ENCODE data around the gene NTN1. TPM values are rescaled to one million over a fixed set of nuclear protein-coding genes. Genes with fewer than 3 reads are reported as not detected.

NTN1 gene
- total RNA-seq, 4 donors from 2014 or later, result 74.3 to 211 (median 107) TPM

DNA sequence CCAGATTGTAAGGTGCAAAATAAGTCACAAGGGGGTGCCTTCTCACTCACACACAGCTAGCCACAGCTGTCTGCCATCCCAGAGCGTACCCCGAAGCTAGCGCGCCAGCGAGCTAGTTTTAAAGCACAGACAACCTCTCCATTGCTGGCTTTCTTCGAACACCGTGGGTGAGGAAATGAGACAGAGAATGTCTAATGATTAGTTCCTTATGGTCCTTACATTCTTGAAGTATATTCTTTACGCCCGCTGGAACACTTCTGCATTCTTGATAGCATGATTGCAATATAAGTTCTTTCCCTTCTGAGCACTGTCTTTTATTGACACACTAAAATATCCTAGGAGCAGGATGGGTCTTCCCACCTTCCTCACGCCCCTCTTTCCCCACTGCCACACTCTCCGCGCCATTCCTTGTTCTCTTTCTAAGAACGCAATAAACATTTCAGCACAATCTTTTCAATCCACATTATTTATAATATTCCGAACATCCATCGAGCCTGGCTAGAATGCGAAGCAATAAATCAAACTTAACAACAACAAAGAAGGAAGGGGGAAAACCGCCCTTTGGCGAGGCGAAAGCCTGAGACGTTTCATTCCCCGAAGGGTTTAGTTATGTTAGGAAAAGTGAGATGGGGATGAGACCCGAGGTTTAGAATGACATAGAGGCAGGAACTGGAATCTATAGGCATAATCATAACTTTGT lies 251.3 kb downstream of the NTN1 start:
- Histone ChIP-seq H3K4me3 (peak overlapping the region in 1 of 2 donors; percentile 0), H3K9me3 (no peaks in the 10 kb centered on the region), H3K27ac (peak overlapping the region in 3 of 4 donors; percentile 29 to 83 (median 61)), H3K36me3 (no peaks in the 10 kb centered on the region), H3K4me1 (peaks cover 0 to 38% (median 4%) of the 10 kb centered on the region in 3 donors), H3K27me3 (no peaks in the 10 kb centered on the region)
- 40 to 44% methylated on average over 16 to 20 of the region's 22 CpGs for whole genome bisulfite sequencing, 2 donors (ENCODE audit: low coverage in 1 of 2)
- TF ChIP-seq EP300 (IDR thresholded peaks at IDR 0.05) (no peak), POLR2A (IDR thresholded peaks at IDR 0.05) (no peak), POLR2AphosphoS5 (IDR thresholded peaks at IDR 0.05) (no peak)
- TF ChIP-seq, protein P1, sequence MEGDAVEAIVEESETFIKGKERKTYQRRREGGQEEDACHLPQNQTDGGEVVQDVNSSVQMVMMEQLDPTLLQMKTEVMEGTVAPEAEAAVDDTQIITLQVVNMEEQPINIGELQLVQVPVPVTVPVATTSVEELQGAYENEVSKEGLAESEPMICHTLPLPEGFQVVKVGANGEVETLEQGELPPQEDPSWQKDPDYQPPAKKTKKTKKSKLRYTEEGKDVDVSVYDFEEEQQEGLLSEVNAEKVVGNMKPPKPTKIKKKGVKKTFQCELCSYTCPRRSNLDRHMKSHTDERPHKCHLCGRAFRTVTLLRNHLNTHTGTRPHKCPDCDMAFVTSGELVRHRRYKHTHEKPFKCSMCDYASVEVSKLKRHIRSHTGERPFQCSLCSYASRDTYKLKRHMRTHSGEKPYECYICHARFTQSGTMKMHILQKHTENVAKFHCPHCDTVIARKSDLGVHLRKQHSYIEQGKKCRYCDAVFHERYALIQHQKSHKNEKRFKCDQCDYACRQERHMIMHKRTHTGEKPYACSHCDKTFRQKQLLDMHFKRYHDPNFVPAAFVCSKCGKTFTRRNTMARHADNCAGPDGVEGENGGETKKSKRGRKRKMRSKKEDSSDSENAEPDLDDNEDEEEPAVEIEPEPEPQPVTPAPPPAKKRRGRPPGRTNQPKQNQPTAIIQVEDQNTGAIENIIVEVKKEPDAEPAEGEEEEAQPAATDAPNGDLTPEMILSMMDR (IDR thresholded peaks at IDR 0.05), result peak in 1 of 4 experiments; percentile 22
- ATAC-seq, result no peak

DNA sequence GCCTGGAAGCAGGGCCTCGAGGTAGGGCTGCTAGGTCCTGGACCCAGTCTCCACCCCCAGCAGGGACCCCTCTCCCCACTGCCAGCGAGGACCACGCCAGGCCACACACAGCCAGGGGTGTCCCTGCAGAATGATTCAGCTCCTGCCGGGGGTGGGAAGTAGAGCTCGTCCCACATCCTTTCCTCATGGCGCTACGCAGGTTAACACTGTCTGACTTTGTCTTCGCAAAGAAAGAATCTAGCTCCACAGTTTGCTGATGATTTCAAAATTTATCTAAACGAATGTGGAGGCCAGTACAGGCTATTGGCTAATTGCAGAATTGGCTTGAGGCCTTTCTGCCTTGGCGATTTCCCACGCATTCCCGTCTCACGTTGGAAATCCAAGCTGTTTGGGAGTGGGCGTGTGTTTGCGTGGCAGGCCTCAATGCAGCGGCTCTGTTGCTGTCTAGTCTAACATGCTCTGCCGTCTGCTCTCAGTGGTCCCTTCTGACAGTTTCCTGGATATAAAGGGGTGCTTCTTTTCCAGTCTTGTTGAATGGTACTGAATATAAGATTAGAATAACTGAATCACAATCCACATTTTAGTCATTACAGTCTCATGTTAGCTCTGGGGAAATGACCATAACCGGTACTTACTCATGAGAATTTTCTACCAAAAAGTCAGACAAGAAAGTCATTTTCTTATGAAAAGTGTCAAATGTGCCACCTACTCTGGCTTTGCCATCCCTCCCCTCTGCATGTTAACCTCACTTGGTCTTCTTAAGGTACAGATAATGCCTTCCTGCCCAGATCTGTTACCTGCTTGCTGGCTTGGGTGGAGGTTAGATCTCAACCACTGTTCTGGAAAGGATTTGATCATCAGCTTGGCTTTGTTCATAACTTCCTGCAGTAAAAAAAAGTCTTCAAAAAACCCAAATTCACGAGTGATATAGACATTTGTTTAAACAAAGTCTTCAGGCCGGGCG lies 252.4 kb downstream of the NTN1 start:
- no peaks in the 10 kb centered on the region for H3K27me3 ChIP-seq
- peaks cover 0 to 38% (median 4%) of the 10 kb centered on the region in 3 donors for H3K4me1 ChIP-seq
- no peaks in the 10 kb centered on the region for H3K36me3 ChIP-seq
- peak overlapping the region in 3 of 4 donors; percentile 29 to 83 (median 61) for H3K27ac ChIP-seq
- peak overlapping the region in 1 of 2 donors; percentile 0 for H3K4me3 ChIP-seq
- ATAC-seq, result peak; percentile 68
- WGBS, 2 donors (ENCODE audit: low coverage in 1 of 2), result 6 to 35% methylated on average over 8 to 9 of the region's 21 CpGs
- no peaks in the 10 kb centered on the region for H3K9me3 ChIP-seq
- TF ChIP-seq POLR2AphosphoS5 (IDR thresholded peaks at IDR 0.05) (peak; percentile 67), POLR2A (IDR thresholded peaks at IDR 0.05) (no peak)

DNA sequence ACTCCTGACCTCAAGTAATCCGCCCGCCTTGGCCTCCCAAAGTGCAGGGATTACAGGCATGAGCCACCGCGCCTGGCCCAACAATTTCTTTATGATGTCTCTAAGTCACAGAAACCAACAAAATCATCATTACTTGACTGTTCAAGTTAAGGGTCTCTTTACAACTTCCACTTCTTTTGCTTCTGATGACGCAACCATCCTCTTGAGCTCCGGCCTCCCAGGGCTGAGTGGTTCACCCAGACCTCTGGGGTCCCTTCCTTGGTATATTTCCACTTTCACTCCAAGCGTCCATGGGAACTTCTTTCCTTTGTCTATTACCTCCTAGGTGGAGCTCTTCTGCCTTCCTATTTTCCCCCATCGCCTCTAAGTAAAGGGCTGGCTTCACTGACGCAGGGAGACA lies 253.7 kb downstream of the NTN1 start:
- no peaks in the 10 kb centered on the region for H3K27me3 ChIP-seq
- no peak for ATAC-seq

DNA sequence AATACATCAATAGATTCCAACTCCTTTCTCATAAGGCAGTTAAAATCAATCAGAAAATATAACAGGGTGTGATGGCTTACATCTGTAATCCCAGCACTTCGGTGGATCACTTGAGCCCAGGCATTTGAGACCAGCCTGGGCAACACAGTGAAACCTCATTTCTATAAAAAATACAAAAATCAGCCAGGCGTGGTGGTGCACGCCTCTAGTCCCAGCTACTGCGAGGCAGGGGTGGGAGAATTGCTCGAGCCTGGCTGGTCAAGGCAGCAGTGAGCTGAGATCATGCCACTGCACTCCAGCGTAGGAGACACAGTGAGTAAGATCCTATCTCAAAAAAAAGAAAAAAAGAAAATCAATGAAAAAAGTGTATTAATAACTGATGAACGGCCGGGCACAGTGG lies 258.6 kb downstream of the NTN1 start:
- 97% methylated on average over 8 of the region's 8 CpGs; no CpG with 5 or more reads in 1 of the 2 donors for WGBS, 2 donors (ENCODE audit: low coverage in 1 of 2)
- no peak for TF ChIP-seq EP300 (IDR thresholded peaks at IDR 0.05)
- TF ChIP-seq, protein P1 (IDR thresholded peaks at IDR 0.05), result no peak
- no peak for TF ChIP-seq POLR2A (IDR thresholded peaks at IDR 0.05)
- no peak for TF ChIP-seq POLR2AphosphoS5 (IDR thresholded peaks at IDR 0.05)
- Histone ChIP-seq H3K4me1 (peaks cover 0 to 27% (median 3%) of the 10 kb centered on the region in 3 donors), H3K36me3 (no peaks in the 10 kb centered on the region), H3K27me3 (no peaks in the 10 kb centered on the region), H3K27ac (no peak overlapping the region), H3K9me3 (no peaks in the 10 kb centered on the region), H3K4me3 (no peak overlapping the region)
- ATAC-seq, result no peak

More for the DNA sequence above, 253.7 kb downstream of the NTN1 start:
- Histone ChIP-seq H3K9me3 (no peaks in the 10 kb centered on the region), H3K27ac (no peak overlapping the region), H3K4me3 (no peak overlapping the region), H3K36me3 (no peaks in the 10 kb centered on the region), H3K4me1 (peaks cover 0 to 31% (median 4%) of the 10 kb centered on the region in 3 donors)
- 92 to 100% methylated on average over 4 to 9 of the region's 9 CpGs for WGBS, 2 donors (ENCODE audit: low coverage in 1 of 2)
- TF ChIP-seq, protein P1 (IDR thresholded peaks at IDR 0.05), result no peak
- TF ChIP-seq POLR2A (IDR thresholded peaks at IDR 0.05) (no peak), POLR2AphosphoS5 (IDR thresholded peaks at IDR 0.05) (no peak), EP300 (IDR thresholded peaks at IDR 0.05) (no peak)

DNA sequence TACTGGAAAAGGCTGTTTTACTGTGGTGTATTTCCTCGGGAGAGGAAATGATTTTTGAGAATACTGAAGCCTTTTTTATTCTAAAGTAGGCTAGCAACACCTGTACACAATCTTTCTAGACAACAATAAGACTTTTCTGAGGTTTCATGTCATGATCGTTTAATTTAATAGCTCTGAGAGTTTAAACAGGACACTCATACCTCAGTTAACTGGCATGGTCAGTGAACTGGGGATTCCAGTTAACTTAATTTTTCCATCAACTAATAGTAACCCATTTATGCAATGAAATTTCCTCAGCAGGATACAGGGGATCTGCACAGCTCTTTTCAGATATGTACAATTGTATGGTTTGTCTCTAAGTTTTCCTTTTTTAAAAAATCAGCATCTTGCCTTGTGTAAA lies 262.6 kb downstream of the NTN1 start:
- peak overlapping the region in 1 of 4 donors; percentile 17 for H3K27ac ChIP-seq

More for the DNA sequence above, 262.6 kb downstream of the NTN1 start:
- no peaks in the 10 kb centered on the region for H3K27me3 ChIP-seq
- no peak for TF ChIP-seq EP300 (IDR thresholded peaks at IDR 0.05)
- WGBS, 2 donors (ENCODE audit: low coverage in 1 of 2), result 11 to 23% methylated on average over 2 of the region's 2 CpGs
- no peak overlapping the region for H3K4me3 ChIP-seq
- H3K4me1 ChIP-seq, result peaks cover 0 to 54% (median 9%) of the 10 kb centered on the region in 3 donors
- H3K9me3 ChIP-seq, result no peaks in the 10 kb centered on the region
- H3K36me3 ChIP-seq, result no peaks in the 10 kb centered on the region
- no peak for ATAC-seq

Data from gastroesophageal sphincter (tissue), 4 donors.